ENCODE measurements around the gene FXYD4.

FXYD4 gene

DNA sequence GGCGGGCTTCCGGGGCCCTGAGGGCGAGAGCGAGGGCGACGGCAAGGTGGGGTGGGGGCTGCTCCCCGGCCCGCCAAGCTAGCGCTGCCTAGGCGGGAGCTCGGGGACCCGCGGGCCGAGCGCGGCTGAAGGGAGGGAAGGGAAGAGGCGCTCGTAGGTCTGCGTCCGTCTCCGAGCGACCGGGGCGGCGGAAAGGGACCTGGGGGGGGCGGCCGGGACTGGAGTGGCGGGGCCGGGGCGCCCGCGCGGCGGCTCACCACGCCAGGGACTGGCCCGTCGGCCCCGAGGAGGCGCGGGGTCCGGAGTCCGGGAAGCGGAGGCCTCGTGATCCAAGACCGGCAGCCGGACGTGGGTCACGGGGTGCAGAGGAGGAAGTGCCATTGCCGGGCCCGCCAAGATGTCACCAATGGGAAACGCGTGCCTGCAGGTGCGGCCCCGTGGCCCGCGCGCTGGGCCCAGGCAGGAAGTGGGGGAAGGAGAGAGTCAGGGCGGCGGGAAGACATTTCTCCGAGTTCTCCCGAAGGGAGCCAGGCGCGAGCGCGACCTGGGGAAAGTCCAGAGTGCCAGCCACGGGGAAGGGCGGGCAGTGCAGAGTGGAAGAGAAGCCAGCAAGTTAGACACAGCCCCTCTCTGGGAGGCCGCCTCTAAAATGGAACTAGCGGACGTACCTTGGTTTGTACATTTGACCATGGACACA lies 25.6 kb downstream of the FXYD4 start:
- DNase-seq = peak; percentile 84

DNA sequence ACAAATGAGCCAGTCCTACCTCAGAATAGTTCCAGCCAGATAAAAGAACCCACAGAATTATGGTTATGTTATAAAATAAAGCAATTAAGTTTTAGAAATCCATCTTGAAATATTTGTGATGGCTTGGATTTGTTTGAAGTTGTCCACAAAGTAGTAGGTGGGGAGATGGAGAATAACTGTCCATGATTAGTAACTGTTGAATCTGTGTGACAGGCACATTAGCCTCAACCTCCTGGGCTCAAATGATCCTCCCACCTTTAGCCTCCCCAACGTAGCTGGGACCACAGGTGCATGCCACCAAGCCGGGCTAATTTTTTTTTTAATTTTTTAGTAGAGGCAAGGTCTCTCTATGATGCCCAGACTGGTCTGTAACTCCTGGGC lies 27.5 kb downstream of the FXYD4 start:
- DNase-seq = no peak

DNA sequence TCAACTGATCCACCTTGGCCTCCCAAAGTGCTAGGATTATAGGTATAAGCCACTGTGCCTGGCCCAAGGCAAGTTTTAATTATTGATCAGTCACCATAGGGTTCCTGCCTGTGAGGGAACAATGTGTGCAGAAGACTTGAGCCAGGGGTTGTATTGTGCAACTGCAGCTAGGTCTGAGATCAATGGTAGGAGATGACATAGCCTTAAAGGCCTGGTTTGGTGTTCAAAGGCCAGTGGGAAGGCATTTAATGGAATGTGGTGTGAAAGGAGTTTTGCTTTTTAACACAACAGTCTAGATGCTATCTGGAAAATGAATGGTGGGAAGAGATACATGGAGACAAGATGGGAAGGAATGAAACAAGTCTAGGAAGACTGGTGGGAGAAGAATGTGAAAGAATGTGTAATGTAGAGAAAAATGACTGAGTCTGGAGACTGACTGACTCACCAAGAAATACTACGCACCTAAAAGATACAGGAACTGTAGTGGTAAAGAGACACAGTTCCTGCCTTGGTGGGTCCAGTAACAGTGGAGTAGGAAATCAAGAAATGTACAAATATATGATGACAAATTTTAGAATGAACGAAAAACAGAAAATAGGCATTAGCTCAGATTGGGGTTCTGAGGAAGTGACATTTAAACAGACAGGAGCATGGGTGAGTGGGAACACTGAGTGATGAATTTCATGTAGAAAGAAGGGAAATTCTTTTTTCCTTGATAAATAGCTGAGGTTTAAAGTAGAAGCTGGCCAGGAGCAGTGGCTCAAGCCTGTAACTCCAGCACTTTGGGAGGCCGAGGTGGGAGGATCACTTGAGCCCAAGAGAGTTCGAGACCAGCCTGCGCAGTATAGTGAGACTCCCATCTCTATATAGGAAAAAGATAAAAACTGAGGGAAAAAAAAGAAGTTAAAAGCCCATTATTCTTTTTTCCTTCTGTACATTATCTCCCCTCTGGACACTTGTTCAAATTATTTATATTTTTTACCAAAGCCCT lies 28.2 kb downstream of the FXYD4 start:
- DNase-seq = no peak

DNA sequence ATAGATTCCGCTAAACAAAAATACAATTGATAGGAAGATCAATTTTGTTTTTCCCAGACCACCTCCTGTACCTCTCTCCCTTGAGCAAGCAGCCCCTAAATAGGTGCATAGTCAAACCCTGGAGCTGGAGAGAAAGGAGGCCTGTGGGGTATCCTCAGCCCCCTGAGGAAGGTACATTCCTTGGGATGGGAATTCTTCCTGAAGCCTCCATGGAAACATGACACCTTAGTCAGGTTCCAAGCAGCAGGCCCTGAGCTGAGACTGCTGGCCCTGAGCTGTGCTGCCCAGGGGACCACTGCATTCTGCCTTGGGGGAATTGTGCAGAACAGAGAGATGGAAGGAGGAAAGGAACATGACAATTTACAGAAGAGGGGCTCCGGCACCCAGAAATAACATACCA lies 30.2 kb downstream of the FXYD4 start:
- no peak for DNase-seq

DNA sequence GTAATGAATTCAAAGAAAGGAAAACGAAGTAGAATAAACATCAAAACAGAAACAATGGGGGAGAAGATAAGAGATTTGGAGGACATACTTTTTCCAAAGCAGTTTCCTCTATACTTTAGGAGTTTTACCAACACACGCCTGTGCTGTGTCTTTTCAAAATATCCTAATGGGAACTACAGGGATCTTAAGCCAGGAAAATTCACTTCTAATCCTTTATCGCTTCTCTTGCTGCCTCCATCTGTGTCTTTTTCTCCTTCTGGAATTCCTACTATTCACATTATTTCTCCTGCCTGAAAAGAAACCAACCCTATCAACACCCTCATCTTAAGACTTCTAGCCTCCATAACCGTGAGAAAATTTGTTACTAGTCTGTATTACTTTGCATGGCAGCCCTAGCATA lies 30.7 kb downstream of the FXYD4 start:
- DNase-seq = no peak

DNA sequence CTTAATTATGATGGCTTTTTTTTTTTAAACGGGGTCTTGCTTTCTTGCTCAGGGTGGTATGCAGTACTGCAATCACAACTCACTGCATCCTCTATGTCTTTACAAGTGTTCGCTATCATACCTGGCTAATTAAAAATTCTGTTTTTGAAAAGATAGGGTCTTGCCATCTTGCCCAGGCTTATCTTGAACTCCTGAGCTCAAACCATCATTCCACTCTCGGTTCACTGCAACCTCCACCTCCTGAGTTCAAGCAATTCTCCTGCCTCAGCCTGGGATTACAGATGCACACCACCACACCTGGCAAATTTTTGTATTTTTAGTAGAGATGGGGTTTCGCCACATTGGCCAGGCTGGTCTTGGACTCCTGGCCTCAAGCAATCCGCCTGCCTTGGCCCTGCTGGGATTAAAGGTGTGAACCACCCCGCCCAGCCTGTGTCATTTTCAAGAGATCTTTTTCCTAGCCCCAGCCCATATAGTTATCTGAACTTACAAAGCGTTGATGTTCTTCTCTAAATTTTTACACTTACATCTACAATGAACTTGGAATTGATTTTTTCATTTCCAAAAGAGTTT lies 31.5 kb downstream of the FXYD4 start:
- DNase-seq = no peak

DNA sequence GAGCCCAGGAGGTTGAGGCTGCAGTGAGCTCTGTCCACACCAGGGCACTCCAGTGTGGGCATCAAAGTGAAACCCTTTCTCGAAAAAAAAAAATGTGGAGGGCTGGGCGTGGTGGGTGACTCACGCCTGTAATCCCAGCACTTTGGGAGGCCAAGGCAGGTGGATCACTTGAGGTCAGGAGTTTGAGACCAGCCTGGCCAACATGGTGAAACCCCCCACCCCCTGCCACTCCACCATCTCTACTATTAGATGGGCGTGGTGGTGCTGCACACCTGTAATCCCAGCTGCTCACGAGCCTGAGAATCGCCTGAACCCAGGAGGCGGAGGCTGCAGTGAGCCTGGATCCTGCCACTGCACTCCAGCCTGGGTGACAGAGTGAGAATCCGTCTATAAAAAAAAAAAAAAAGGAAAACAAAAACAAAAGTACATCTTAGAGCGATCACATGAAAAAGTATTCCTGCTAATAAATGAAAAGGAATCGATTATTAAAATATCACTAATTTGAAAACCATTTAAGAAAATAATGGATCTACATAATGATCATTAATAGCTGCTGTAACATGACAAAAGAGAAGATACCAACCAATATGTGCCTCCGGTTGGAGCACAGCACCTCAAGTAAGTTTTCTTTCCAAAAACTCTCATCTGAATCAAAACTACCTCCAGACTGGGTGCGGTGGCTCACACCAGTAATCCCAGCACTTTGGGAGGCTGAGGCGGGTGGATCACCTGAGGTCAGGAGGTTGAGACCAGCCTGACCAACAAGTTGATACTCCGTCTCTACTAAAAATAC lies 32.7 kb downstream of the FXYD4 start:
- DNase-seq = no peak

DNA sequence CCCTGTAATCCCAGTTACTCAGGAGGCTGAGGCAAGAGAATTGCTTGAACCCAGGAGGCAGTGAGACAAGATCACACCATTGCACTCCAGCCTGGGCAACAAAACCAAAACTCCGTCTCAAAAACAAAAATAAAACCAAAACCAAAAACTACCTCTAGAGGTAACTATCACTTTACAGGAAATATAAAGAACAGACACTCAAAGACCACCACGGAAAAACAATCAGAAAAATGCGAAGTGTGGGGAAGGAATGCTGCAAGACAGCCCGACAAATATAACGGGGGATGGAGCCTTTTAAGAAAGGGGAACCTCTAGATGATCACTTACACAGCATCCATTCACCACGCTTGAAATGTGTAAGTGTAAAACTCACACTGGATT lies 33.3 kb downstream of the FXYD4 start:
- DNase-seq = no peak

DNA sequence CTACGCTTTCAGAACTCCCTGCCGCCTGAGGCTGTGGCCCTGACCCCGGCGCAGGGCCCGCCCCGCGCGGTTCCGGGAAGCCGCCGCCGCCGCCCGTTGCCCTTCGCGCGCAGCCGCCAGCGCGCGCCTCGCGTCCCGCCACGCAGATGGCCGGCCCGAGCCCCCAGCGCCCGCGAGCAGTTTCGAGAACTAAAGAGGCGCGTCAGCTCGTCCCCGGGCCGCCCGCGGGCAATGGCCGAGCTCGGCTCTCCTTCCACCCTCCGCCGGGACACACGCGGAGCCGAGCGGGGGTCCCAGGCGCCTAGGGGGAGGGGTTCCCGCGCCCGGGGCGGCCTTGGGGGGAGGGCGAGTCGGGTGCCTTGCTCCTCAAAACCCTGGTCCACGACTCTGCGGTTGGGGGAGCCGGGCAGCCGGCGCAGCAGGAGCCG lies 35.7 kb downstream of the FXYD4 start:
- DNase-seq = peak; percentile 81

DNA sequence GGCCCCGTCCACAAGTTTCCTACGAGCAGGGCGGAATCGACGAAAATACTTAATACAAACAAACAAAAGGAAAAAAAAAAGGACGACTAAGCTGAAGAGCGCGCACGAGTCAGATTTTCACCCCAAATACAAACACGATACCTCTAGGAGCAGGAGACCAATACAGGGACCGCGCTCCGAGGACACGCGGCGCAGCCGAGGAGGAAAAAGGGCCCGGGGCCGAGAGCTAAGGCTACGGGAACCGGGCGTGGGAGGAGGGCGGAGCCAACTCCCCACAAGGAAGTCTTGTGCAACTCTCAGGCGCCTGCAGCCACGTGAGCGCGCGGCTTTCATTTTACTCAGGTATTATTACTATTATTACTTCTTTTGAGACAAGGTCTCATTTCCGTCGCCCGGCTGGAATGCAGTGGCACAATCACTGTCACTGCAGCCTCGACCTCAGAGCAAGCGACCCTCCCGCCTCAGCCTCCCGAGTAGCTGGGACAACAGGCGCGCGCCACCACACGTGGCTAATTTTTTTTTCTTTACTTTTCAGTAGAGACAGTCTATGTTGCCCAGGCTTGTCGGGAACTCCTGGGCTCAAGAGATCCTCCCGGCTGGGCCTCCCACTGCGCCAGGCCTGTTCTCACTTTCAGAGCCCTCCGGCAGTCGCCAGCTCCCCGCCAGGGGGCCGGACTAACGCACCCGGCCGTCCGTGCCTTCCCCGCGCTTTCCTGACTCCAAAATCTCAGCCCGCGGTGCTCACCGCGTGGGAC lies 36.3 kb downstream of the FXYD4 start:
- DNase-seq = peak; percentile 90

DNA sequence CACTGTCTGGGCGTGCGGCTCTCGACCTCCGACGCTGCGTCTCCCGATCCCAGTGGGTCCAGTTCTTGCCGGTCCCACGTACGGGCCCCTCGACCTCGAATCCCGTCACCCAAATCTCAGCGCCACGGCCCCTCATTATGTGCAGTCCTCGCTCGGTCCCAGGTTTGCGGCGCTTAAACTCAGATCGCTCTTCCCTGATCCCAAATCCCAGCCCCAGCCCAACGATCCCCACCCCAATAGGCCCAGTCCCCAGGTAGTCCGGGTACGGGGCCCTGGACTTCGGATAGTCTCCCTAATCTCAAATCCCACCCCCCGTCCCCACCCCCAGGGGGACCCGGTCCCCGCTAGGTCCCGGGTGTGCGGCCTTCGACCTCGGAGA lies 36.9 kb downstream of the FXYD4 start:
- no peak for DNase-seq

DNA sequence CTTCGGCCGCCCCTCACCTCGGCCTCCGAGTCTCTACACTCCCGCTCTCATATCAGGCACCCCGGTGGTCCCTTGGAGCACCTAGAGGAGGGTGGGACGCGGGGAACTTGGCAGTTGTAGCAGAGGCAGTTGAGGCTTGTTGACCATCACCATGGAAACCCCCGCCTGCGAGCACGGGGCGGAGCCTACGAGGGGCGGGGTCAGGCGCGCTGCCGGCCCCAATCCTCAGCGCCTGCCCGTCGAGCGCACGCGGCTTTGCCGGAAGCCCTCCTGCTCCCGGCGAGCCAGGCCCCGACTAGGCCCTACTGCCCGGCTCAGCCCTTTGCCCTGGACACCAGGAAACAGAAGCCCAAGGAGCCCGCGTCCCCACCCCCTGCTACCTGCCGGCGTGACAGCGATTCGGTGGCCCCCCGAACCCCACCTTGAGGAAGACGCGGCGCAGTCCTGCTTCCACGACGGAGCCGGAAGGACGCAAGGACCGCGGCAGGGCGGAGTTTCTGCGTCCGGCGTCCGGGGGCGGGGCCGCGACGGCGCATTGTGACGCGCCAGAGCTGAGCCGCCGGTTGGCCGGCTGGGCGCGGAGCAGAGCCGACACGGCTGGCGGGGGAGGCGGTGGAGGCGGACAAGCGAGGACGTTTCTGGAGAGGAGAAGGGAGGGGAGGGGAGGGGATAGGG lies 37.4 kb downstream of the FXYD4 start, which contains the start of gene HNRNPF:
Gene HNRNPF (minus strand): TSS at position 477 of the 675 bp plus-strand sequence. CDS start 21,302 bp downstream, outside the sequence.
- DNase-seq = peak; percentile 97

DNA sequence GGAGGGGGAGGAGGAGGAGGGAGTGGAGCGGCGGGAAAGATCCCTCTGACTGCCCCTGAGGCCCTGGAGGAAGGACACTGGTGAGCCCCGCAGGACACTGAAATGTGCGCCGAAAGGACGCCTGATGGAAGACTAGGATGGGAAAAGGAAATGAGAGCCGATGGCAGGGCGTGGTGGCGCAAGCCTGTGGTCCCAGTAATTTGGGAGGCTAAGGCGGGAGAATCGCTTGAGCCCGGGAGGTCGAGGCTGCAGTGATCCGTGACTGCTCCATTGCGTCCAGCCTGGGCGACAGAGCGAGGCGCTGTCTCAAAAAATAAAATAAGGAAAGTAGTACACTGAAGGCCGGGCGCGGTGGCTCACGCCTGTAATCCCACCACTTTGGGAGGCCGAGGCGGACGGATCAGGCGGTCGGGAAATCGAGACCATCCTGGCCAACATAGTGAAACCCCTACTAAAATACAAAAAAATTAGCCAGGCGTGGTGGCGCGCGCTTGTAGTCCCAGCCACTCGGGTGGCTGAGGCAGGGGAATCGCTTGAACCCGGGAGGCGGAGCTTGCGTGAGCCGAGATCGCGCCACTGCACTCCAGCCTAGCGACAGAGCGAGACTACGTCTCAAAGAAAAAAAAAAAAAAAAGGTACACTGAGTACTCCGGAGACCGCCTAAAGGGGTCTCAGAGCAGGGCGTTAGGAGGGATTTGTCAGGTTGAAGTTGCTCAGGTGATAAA lies 38.1 kb downstream of the FXYD4 start:
- no peak for DNase-seq

DNA sequence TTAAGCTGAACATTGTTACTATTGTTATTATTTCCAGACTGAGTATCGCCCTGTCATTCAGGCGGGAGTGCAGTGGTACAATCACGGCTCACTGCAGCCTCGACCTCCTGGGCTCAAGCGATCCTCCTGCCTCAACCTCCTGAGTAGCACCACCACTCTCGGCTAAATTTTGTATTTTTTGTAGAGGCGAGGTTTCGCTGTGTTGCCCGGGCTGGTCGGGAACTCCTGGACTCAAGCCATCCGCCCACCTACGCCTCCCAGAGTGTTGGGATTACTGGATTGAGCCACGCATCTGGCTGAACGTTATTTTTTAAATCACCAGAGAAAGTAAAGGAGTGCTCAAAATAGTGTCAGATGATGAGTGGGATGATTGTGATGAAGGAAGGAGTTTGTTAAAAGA lies 38.9 kb downstream of the FXYD4 start:
- no peak for DNase-seq

DNA sequence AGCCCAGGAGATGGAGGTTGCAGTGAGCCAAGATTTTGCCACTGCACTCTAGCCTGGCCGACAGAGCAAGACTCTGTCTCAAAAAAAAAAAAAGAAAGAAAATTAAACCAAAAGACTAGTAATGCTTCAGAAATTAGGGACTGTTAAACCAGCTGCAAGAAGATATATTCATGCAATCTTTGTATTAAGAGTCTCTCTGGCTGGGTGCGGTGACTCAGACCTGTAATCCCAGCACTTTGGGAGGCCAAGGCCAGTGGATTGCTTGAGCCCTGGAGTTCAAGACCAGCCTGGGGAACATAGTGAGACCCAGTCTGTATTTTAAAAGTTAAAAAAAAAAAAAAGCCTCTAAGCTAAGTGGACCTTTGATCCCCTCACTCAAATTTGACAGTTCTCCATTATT lies 40.1 kb downstream of the FXYD4 start:
- no peak for DNase-seq

DNA sequence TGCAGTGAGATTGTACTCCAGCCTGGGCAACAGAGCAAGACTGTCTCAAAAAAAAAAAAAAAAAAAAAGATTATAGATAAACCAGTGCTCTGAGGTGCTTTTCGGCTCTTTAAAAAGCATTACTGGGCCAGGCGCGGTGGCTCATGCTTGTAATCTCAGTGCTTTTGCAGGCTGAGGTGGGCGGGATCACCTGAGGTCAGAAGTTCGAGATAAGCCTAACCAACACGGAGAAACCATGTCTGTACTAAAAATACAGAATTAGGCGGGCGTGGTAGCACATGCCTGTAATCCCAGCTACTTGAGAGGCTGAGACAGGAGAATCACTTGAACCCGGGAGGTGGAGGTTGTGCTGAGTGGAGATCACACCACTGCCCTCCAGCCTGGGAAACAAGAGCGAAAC lies 44.1 kb downstream of the FXYD4 start:
- no peak for DNase-seq

DNA sequence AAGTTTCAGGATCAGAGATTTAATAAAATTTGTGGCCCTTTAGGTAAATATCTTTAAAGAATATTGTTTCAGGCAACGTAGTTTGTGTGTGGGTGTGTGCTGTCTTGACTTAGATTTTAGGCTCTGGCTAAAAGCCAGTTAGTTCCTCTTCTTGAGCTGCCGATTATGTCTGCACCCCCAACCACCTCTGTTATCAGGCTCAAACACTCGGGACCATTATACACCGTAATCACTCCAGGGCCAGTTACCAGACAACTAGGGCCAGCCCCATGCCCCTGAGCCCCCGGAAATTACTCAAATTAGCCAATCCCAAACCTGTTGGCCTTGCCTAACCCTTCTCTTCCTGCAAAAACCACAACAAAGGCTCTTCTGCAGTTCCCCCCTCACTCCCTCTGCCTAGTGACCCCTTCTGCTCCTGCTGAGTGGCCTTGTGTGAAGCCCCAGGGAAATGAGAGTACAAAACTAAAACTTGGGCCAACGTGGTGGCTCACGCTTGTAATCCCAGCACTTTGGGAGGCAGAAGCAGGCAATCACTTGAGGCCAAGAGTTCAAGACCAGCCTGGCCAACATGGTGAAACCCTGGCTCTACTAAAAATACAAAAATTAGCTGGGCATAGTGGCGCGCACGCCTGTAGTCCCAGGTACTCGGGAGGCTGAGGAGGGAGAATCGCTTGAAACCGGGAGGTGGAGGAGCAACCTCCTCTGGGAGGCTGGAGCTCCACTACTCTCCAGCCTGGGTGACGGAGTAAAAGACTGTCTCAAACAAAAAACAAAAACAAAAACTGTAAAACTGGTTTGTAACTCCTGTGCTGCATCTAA lies 46.7 kb downstream of the FXYD4 start:
- no peak for DNase-seq

DNA sequence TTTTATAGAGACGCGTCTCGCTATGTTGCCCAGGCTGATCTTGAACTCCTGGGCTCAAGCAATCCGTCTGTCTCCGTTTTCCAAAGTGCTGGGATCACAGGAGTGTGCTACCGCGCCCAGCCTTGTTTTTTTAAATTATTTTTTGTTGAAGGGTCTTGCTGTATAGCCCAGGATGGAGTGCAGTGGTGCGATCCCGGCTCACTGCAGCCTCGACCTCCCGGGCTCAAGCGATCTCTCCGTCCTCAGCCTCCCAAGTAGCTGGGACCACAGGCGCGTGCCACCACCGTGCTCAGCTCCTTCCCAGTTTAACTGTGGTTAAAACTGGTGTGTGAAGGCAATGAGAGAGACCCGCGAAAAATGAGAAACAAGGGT lies 48.5 kb downstream of the FXYD4 start:
- DNase-seq = no peak

DNA sequence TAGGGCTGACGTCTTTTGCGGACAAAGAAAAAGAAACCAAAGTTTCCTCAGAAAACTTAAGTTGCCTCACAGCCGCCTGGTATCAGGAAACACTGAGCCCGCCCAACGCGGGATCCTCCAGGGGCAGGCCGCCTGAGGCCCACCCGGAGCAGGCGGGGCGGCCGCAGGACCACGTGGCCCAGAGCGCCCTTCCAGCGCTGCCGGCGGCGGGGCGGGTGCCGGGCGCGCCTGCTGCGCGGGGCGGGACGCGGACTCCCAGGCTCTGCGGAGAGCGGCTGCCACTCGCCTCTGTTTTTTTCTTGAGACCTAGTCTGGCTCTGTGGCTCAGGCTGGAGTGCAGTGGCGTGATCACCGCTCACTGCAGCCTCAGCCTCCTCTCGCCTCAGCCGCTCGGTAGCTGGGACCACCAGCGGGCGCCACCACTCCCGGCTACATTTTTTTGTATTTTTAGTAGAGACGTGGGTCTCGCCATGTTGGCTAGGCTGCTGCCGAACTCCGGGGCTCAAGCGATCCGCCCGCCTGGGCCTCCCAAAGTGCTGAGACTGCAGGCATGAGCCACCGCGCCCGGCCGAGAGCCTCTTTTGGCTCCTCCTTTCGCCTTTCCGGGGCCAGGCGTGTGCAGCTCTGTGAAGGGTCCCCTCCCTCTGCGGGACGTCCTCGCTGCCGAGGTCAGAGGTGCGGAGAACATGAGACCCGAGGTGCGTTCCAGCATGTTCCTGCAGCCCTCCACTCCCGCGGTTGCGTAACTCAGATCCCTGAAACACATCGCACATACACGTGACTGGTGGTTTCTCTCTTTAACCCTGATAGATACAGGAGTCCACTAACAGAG lies 49.1 kb downstream of the FXYD4 start:
- DNase-seq = peak; percentile 92

Measured in right forelimb (tissue), 1 donor.